Epithelial cell of esophagus (primary cell): ENCODE results near the gene MTG1.
A peak's percentile ranks its signal among the peaks of the same experiment; 100 is the strongest.

Experiments
- DNase-seq: peaks from one replicate; pipeline ENCODE4 v3.0.0; 2010; ENCODE audit warnings: low read depth
- H3K4me3 ChIP-seq: 2 replicates; pipeline ENCODE4 v1.5.1; 2011; ENCODE audit warnings: mild to moderate bottlenecking, low read length, control low read depth
- TF ChIP-seq, protein P1 (sequence below): IDR thresholded peaks from 2 replicates; pipeline ENCODE4 v1.5.1; 2011; ENCODE audit warnings: low read depth, mild to moderate bottlenecking, low read length, control low read depth, inconsistent platforms; ENCODE audit not compliant: insufficient read depth; ENCODE audit errors: missing control alignments

Gene MTG1

DNA sequence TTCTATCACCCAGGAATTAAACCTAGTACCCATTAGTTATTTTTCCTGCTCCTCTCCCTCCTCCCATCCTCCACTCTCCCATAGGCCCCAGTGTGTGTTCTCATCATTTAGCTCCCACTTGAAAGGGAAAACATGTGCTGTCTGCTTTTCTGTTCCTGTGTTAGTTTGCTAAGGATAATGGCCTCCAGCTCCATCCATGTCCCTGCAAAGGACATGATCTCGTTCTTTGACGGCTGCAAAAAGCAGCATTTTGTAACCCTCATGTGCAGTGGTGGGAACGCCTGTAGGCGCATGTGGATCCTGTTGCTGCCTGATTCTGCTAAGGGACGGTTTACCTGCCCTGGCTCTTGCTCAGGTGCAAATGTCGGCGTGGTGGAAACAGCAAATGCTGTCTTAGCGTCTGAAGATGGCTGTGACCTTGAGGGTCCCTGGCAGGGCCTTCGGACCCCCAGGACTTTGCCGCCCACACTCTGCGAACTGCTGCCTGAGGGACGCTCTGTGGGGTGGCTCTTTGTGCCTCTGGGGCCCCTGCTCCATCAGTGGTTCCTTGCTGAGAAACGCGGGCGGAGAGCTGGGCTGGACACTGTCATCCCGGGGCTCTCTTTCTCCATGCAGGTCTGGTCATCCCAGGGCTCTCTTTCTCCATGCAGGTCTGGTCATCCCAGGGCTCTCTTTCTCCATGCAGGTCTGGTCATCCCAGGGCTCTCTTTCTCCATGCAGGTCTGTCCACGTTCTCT is 5.6 kb upstream of the MTG1 start:
- TF ChIP-seq, protein P1, sequence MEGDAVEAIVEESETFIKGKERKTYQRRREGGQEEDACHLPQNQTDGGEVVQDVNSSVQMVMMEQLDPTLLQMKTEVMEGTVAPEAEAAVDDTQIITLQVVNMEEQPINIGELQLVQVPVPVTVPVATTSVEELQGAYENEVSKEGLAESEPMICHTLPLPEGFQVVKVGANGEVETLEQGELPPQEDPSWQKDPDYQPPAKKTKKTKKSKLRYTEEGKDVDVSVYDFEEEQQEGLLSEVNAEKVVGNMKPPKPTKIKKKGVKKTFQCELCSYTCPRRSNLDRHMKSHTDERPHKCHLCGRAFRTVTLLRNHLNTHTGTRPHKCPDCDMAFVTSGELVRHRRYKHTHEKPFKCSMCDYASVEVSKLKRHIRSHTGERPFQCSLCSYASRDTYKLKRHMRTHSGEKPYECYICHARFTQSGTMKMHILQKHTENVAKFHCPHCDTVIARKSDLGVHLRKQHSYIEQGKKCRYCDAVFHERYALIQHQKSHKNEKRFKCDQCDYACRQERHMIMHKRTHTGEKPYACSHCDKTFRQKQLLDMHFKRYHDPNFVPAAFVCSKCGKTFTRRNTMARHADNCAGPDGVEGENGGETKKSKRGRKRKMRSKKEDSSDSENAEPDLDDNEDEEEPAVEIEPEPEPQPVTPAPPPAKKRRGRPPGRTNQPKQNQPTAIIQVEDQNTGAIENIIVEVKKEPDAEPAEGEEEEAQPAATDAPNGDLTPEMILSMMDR: no peak
- DNase-seq: no peak
- H3K4me3 ChIP-seq: no peak overlapping the region

DNA sequence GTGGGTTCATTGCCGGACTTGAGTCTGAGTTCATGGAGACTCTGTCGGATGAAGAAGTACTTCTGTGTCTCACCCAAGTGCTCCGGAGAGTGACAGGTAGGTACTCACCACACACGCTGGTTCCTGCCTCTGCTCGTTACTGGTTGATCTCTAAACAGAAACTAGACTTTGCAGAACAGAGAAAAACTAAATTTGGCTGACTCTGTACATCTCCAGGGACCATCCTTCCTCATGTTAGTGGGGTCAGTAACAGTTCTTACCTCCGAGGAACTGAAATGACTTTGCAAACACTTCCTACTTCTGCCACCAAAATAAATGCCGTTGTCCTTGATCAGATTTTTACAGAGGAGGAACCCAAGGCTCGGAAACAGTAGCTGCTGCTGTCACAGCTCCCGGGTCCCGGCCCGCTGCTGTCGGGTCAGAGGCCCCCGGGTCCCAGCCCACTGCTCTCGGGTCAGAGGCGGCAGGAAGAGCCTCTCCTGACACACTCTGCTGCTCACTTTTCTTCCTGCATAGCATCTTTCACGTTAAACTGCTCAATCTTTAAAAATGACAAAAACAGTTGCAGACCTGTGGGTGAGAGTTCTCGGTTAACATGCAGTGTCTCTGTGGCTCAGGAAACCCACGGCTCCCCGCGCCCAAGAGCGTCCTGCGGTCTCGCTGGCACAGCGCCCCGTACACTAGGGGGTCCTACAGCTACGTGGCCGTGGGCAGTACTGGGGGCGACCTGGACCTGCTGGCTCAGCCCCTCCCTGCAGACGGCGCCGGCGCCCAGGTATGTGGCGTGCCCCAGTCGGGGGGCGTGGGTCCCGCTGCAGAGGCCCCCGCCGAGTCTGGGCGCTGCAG is 4.8 kb upstream of the MTG1 start:
- no peak for DNase-seq
- no peak overlapping the region for H3K4me3 ChIP-seq
- TF ChIP-seq, protein P1: no peak

DNA sequence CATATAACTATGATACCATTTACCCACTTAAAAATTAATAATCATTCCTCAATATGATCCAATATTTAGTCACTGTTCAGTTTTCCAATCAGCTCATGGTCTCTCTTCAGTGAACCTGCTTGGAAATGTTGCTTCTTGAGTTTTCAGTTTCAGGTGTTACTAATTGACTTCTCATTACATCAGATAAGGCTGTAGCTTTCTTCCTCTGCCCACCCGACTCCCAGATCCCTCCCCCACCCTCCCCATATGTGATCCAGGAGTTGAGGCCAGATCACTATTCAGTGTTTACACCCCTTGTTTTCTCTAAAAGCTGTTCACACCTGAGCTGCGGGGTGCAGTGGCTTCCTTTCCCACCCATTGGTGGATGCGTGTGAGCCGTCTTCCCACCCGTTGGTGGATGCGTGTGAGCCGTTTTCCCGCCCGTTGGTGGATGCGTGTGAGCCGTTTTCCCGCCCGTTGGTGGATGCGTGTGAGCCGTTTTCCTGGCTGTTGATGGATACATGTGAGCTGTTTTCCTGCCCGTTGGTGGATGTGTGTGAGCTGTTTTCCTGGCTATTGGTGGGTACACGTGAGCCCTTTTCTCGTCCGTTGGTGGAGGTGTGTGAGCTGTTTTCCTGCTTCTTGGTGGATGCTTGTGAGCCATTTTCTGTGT is 3.2 kb upstream of the MTG1 start:
- no peak overlapping the region for H3K4me3 ChIP-seq
- no peak for DNase-seq
- TF ChIP-seq, protein P1: no peak

DNA sequence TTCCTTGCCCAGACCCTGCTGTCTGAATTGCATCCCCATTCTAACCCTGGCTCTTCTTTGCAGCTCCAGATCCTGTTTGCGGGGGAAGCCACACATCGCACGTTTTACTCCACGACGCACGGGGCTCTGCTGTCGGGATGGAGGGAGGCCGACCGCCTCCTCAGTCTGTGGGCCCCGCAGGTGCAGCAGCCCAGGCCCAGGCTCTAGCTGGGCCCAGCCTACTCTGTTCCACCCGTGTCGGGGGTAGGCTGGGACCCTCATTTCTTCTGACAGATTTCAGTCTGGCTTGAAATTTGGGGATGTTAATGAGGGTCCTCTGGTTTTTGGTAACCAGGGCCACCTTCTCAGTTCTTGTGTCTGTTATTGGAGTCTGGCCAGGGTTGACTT is 2.7 kb upstream of the MTG1 start:
- no peak overlapping the region for H3K4me3 ChIP-seq
- DNase-seq: no peak
- TF ChIP-seq, protein P1: no peak

DNA sequence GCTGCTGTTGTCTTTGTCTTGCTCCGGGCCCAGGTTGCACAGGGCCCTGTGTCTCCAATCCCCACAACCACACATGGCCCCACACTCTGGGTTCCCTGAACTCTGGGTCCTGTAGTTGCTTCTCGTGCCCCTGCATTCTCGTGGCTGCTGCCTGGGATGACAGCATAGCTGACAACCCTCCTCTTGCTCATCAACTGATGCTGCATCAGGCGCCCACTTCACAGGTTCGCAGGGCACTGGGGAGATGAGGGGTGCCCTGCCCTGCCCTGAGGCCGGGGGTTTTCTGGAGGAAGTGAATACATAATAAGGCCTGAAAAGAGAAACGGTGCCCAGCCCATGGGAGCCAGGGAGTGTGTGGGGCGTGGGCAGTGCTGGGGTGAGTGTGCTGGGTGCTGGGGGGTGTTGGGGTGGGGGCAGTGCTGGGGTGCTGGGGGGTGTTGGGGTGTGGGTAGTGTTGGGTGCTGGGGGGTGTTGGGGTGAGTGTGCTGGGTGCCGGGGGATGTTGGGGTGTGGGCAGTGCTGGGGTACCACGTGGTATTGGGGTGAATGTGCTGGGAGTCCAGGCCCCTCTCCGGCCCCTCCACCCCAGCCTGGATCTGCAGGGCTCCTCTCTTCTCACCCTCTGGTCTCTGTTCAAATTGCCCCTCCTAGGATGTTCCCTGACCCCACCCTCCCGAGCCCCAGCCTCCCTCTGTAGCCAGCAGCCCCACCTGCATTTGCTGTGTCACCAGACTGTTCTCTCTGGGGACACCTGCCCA is 2.0 kb upstream of the MTG1 start:
- no peak overlapping the region for H3K4me3 ChIP-seq
- no peak for DNase-seq
- TF ChIP-seq, protein P1: no peak

DNA sequence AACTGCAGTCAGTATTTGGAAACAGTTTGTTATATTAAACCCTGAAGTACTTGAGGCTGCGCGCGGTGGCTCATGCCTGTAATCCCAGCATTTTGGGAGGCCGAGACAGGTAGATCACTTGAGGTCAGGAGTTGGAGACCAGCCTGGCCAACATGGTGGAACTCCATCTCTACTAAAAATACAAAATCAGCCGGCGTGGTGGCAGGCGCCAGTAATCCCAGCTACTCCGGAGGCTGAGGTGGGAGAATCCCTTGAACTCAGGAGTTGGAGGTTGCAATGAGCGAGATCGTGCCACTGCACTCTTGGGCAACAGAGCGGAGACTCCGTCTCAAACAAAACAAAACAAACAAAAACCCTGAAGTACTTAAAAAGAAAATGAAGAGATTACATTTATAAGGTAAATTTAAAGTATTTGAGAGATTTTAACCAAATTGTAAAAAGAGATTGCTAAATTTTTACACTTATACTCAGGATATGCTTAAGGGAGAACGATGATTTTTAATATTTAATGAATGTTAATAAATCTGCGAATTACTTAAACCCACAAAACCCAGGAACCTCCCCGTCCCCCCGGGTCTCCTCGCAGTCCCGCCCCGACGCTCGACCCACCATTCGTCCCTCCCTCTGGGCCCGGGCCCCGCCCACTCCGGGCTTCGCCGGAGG is 425 bp upstream of the MTG1 start:
- no peak for DNase-seq
- H3K4me3 ChIP-seq: peak overlapping the region; percentile 87
- TF ChIP-seq, protein P1: no peak
